B cell (primary cell): ENCODE results near the gene SHANK1. TPM values are rescaled to one million over a fixed set of nuclear protein-coding genes. Genes with fewer than 3 reads are reported as not detected.

Experiments used
- ATAC-seq: fragments of 200-7000 bp; cut with Tn5 transposase; one replicate; pipeline ENCODE4 v1.10.0; 2021; ENCODE audit warnings: low read depth, mild to moderate bottlenecking, moderate number of reproducible peaks, moderate library complexity
- CTCF ChIA-PET: fragments of 350-600 bp; sonication (Branson Sonifier 250); formaldehyde crosslinking; loops from one replicate; lab custom pipeline; 2021; ENCODE audit warnings: antibody characterized with exemption, inconsistent platforms; lab: Charles Lee
- POLR2A ChIA-PET: fragments of 350-600 bp; sonication (Branson Sonifier 250); formaldehyde crosslinking; loops from one replicate; lab custom pipeline; 2021; ENCODE audit warnings: antibody characterized with exemption; lab: Charles Lee
- DNase-seq: peaks from one replicate; pipeline ENCODE4 v3.0.0; 2013
- H2AFZ ChIP-seq: 2 replicates; pipeline ENCODE4 v1.6.1; 2012; ENCODE audit warnings: mild to moderate bottlenecking, low read depth, low read length; ENCODE audit not compliant: insufficient read depth, poor library complexity, severe bottlenecking
- H3K27ac ChIP-seq, 2 donors: 1 replicate in 1 of 2; 2 replicates in 1 of 2; pipeline ENCODE4 v1.5.1; 2012 to 2013; ENCODE audit warnings: low read length in 2 of 2, mild to moderate bottlenecking in 2 of 2, moderate library complexity in 1 of 2
- H3K27me3 ChIP-seq, 4 experiments: fragments of 200-600 bp in 1 of 4; sonication (generic) in 1 of 4; replicated peaks in 1 of 4; 1 replicate in 2 of 4; 2 replicates in 2 of 4; pipeline versions ENCODE4 v1.6.1 to v1.7.0; 2013 to 2016; ENCODE audit warnings: low read length in 3 of 4, mild to moderate bottlenecking in 2 of 4, mixed read lengths in 1 of 4, moderate library complexity in 1 of 4; ENCODE audit not compliant: insufficient read depth in 4 of 4, control insufficient read depth in 3 of 4; ENCODE audit errors: control extremely low read depth in 1 of 4
- H3K36me3 ChIP-seq, 2 experiments: replicated peaks in 1 of 2; 1 replicate in 1 of 2; 2 replicates in 1 of 2; pipeline versions ENCODE4 v1.6.1 to v1.7.1; 2013; ENCODE audit warnings: low read length in 1 of 2; ENCODE audit not compliant: insufficient read depth in 2 of 2, control insufficient read depth in 1 of 2; ENCODE audit errors: control extremely low read depth in 1 of 2, extremely low read depth in 1 of 2
- H3K4me1 ChIP-seq, 2 donors: fragments of 200-600 bp in 1 of 2; sonication (generic) in 1 of 2; 1 replicate in 1 of 2; 2 replicates in 1 of 2; pipeline versions ENCODE4 v1.5.1 to v1.6.1; 2013 to 2017; ENCODE audit warnings: low read length in 2 of 2; ENCODE audit not compliant: control insufficient read depth in 2 of 2, insufficient read depth in 2 of 2
- H3K4me2 ChIP-seq: replicated peaks from 2 replicates; pipeline ENCODE3; 2012; ENCODE audit warnings: mild to moderate bottlenecking, low read depth, low read length; ENCODE audit not compliant: poor library complexity, severe bottlenecking
- H3K4me3 ChIP-seq, 5 experiments: fragments of 200-600 bp in 1 of 5; sonication (generic) in 1 of 5; 1 replicate in 3 of 5; 2 replicates in 2 of 5; pipeline versions ENCODE4 v1.5.1 to v1.7.0; 2011 to 2016; ENCODE audit warnings: low read length in 4 of 5, mild to moderate bottlenecking in 4 of 5, low read depth in 2 of 5, control low read depth in 1 of 5, moderate library complexity in 1 of 5; ENCODE audit not compliant: insufficient read depth in 1 of 5; ENCODE audit errors: control extremely low read depth in 1 of 5, extremely low read depth in 1 of 5
- H3K79me2 ChIP-seq: fragments of 200-600 bp; sonication (generic); one replicate; pipeline ENCODE4 v1.6.0; 2016; ENCODE audit warnings: low read length; ENCODE audit not compliant: control insufficient read depth, insufficient read depth
- H3K9ac ChIP-seq: fragments of 200-600 bp; sonication (generic); 2 replicates; pipeline ENCODE4 v1.6.1; 2017; ENCODE audit warnings: mild to moderate bottlenecking, low read length, moderate library complexity
- H3K9me3 ChIP-seq, 3 donors: one replicate each; pipeline versions ENCODE4 v1.6.1 to v1.7.1; 2013; ENCODE audit warnings: low read length in 2 of 3; ENCODE audit not compliant: control insufficient read depth in 2 of 3, insufficient read depth in 1 of 3; ENCODE audit errors: control extremely low read depth in 1 of 3
- H4K20me1 ChIP-seq: 2 replicates; pipeline ENCODE4 v1.6.0; 2012; ENCODE audit warnings: mild to moderate bottlenecking, low read length; ENCODE audit not compliant: insufficient read depth, control insufficient read depth, poor library complexity, severe bottlenecking
- H3K27ac Mint-ChIP-seq: one replicate; pipeline ENCODE4 v1.8.0; 2021; ENCODE audit warnings: mixed read lengths
- H3K27me3 Mint-ChIP-seq: one replicate; pipeline ENCODE4 v1.8.0; 2021; ENCODE audit warnings: mixed read lengths
- H3K4me1 Mint-ChIP-seq: one replicate; pipeline ENCODE4 v1.8.0; 2021; ENCODE audit warnings: mixed read lengths
- H3K4me3 Mint-ChIP-seq: one replicate; pipeline ENCODE4 v1.8.0; 2021; ENCODE audit warnings: mixed read lengths
- H3K9me3 Mint-ChIP-seq: one replicate; pipeline ENCODE4 v1.8.0; 2022; ENCODE audit warnings: mixed read lengths; ENCODE audit not compliant: insufficient read depth
- EZH2 ChIP-seq: IDR thresholded peaks from 2 replicates; pipeline ENCODE4 v1.6.1; 2012; ENCODE audit warnings: borderline replicate concordance, low read depth, mild to moderate bottlenecking, moderate library complexity, low read length; ENCODE audit not compliant: insufficient read depth, poor library complexity, severe bottlenecking
- WGBS: methylation state at CpG from one replicate; pipeline ENCODE4 v1.1.5; 2013; ENCODE audit warnings: missing lambda C conversion rate; ENCODE audit not compliant: insufficient coverage; 5-methylcytosine and 5-hydroxymethylcytosine counted together
- intact Hi-C: fragments of 100-400 bp; cut with micrococcal nuclease; formaldehyde crosslinking; loops from one replicate; pipeline ENCODE4 v1.10.0; 2022
- polyA plus RNA-seq: library from polyadenylated mRNA; depleted of rRNA; stranded (reverse); fragments of >200 nt; gene quantifications from 2 replicates; pipeline ENCODE4 v1.2.3, GENCODE V29; 2012
- total RNA-seq, 2 donors: library from RNA; stranded (reverse); fragments of 120-200 nt in 1 of 2; gene quantifications; 1 replicate in 1 of 2; 2 replicates in 1 of 2; pipeline versions ENCODE4 v1.2.3 to v1.2.4, GENCODE V29; 2013 to 2022
- TF ChIP-seq, protein P1 (sequence below): fragments of 200-600 bp; IDR thresholded peaks from one replicate; pipeline ENCODE4 v1.8.0; 2022; ENCODE audit warnings: antibody characterized with exemption, mild to moderate bottlenecking

Gene SHANK1
- total and polyA plus RNA-seq, 2 donors (not counting 1 experiment from before 2014, with no cell fraction given): not detected

DNA sequence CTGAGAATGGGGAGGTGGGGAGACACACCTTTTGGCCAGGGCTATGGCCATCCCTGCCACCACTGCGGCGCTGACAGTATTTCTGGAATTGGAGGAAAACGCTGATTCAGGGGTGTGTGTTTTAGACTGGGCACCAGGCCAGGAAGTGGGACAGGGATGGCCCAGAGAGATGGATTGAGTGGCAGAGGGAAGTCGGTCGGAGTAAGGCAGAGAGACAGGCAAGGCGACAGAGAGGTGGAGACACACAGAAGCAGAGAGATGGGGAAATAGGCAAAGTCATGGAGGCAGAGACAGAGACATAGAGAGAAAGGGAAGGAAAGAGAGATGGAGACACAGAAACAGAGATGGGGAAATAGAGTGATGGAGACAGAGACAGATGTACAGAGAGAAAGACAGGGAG is 74.5 kb downstream of the SHANK1 start:
- Histone ChIP-seq H4K20me1 (no peaks in the 10 kb centered on the region), H3K27me3 (peaks cover 0 to 48% (median 15%) of the 10 kb centered on the region in 4 experiments), H3K4me1 (peaks cover under 1% of the 10 kb centered on the region in 2 donors), H3K36me3 (no peaks in the 10 kb centered on the region), H3K4me2 (no peak overlapping the region), H3K4me3 (no peak overlapping the region), H3K27ac (no peak overlapping the region), H3K79me2 (no peaks in the 10 kb centered on the region), H3K9ac (no peak overlapping the region), H2AFZ (no peak overlapping the region), H3K9me3 (peaks cover 0 to 29% (median 0%) of the 10 kb centered on the region in 3 donors)
- DNase-seq (no peak), ATAC-seq (no peak)
- no peak for TF ChIP-seq EZH2
- TF ChIP-seq, protein P1, sequence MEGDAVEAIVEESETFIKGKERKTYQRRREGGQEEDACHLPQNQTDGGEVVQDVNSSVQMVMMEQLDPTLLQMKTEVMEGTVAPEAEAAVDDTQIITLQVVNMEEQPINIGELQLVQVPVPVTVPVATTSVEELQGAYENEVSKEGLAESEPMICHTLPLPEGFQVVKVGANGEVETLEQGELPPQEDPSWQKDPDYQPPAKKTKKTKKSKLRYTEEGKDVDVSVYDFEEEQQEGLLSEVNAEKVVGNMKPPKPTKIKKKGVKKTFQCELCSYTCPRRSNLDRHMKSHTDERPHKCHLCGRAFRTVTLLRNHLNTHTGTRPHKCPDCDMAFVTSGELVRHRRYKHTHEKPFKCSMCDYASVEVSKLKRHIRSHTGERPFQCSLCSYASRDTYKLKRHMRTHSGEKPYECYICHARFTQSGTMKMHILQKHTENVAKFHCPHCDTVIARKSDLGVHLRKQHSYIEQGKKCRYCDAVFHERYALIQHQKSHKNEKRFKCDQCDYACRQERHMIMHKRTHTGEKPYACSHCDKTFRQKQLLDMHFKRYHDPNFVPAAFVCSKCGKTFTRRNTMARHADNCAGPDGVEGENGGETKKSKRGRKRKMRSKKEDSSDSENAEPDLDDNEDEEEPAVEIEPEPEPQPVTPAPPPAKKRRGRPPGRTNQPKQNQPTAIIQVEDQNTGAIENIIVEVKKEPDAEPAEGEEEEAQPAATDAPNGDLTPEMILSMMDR: no peak
- WGBS: 82% methylated on average over 6 of the region's 6 CpGs
- intact Hi-C loops: loop anchor here (10.0 kb wide), 1 partner anchor 110 kb away; no protein-coding TSS in a partner anchor
- Mint-ChIP-seq H3K27ac (no peak overlapping the region), H3K9me3 (no peaks in the 10 kb centered on the region), H3K4me3 (no peak overlapping the region), H3K27me3 (peaks cover 28% of the 10 kb centered on the region), H3K4me1 (peaks cover 1% of the 10 kb centered on the region)
- ChIA-PET CTCF (no interaction called here), POLR2A (no interaction called here)

- Mint-ChIP-seq H3K4me3 (no peak overlapping the region), H3K4me1 (peaks cover 5% of the 10 kb centered on the region), H3K27me3 (peaks cover 29% of the 10 kb centered on the region), H3K9me3 (no peaks in the 10 kb centered on the region), H3K27ac (no peak overlapping the region)
- ATAC-seq: no peak
- H3K9me3 ChIP-seq: peaks cover 0 to 27% (median 0%) of the 10 kb centered on the region in 3 donors
- H3K27me3 ChIP-seq: peaks cover 0 to 53% (median 19%) of the 10 kb centered on the region in 4 experiments
- H3K9ac ChIP-seq: no peak overlapping the region
- no peak overlapping the region for H2AFZ ChIP-seq
- H3K27ac ChIP-seq: no peak overlapping the region
- H3K4me1 ChIP-seq: peaks cover 6% of the 10 kb centered on the region in 2 donors
- intact Hi-C loops: loop anchor here (10.0 kb wide), 1 partner anchor 110 kb away; no protein-coding TSS in a partner anchor
- ChIA-PET CTCF (no interaction called here), POLR2A (no interaction called here)
- H3K4me2 ChIP-seq: no peak overlapping the region
- H4K20me1 ChIP-seq: no peaks in the 10 kb centered on the region
- no peak for DNase-seq
- no peak overlapping the region for H3K4me3 ChIP-seq
- no peak for TF ChIP-seq EZH2
- TF ChIP-seq, protein P1: no peak
- no peaks in the 10 kb centered on the region for H3K79me2 ChIP-seq
- no peaks in the 10 kb centered on the region for H3K36me3 ChIP-seq
- WGBS: 29% methylated on average over 1 of the region's 1 CpG
Measured at GRCh38 chr19:50644315-50644915, 75.2 kb downstream of the SHANK1 start.
